ENCODE measurements around the gene IRF2BP2. TPM values are rescaled to one million over a fixed set of nuclear protein-coding genes. Genes with fewer than 3 reads are reported as not detected.

Gene IRF2BP2
- total RNA-seq, 1 donor from 2014 or later, result 80.3 TPM

GRCh38 chr1:234614081-234614489, 4.1 kb upstream of the IRF2BP2 start:
- FAIRE-seq (no peak), DNase-seq (ENCODE audit: low read depth) (no peak)
- H3K36me3 ChIP-seq (ENCODE audit: control insufficient read depth, insufficient read depth, low read length), result no peaks in the 10 kb centered on the region
- no peak overlapping the region for H3K4me3 ChIP-seq (ENCODE audit: low read depth, low read length)
- no peak for TF ChIP-seq CTCF (IDR thresholded peaks at IDR 0.05; ENCODE audit: insufficient read depth, low read length, severe bottlenecking)
- no peaks in the 10 kb centered on the region for H3K27me3 ChIP-seq (ENCODE audit: control insufficient read depth, insufficient read depth, low read length)

- H3K36me3 ChIP-seq (ENCODE audit: control insufficient read depth, insufficient read depth, low read length), result peaks cover 2% of the 10 kb centered on the region
- DNase-seq (ENCODE audit: low read depth) (peak; percentile 70), FAIRE-seq (no peak)
- no peak for TF ChIP-seq CTCF (IDR thresholded peaks at IDR 0.05; ENCODE audit: insufficient read depth, low read length, severe bottlenecking)
- peak overlapping the region; percentile 4 for H3K4me3 ChIP-seq (ENCODE audit: low read depth, low read length)
- no peaks in the 10 kb centered on the region for H3K27me3 ChIP-seq (ENCODE audit: control insufficient read depth, insufficient read depth, low read length)
Measured at GRCh38 chr1:234613128-234613875, 3.3 kb upstream of the IRF2BP2 start.

GRCh38 chr1:234612352-234613127, 2.6 kb upstream of the IRF2BP2 start:
- FAIRE-seq, result peak; percentile 77
- no peak overlapping the region for H3K4me3 ChIP-seq (ENCODE audit: low read depth, low read length)
- TF ChIP-seq CTCF (IDR thresholded peaks at IDR 0.05; ENCODE audit: insufficient read depth, low read length, severe bottlenecking), result no peak

GRCh38 chr1:234611847-234612351, 1.9 kb upstream of the IRF2BP2 start:
- no peak for DNase-seq (ENCODE audit: low read depth)
- H3K36me3 ChIP-seq (ENCODE audit: control insufficient read depth, insufficient read depth, low read length), result peaks cover 9% of the 10 kb centered on the region
- no peak overlapping the region for H3K4me3 ChIP-seq (ENCODE audit: low read depth, low read length)
- H3K27me3 ChIP-seq (ENCODE audit: control insufficient read depth, insufficient read depth, low read length), result no peaks in the 10 kb centered on the region
- no peak for TF ChIP-seq CTCF (IDR thresholded peaks at IDR 0.05; ENCODE audit: insufficient read depth, low read length, severe bottlenecking)
- no peak for FAIRE-seq

More at GRCh38 chr1:234612352-234613127, 2.6 kb upstream of the IRF2BP2 start:
- DNase-seq (ENCODE audit: low read depth), result peak; percentile 100
- Histone ChIP-seq H3K27me3 (ENCODE audit: control insufficient read depth, insufficient read depth, low read length) (no peaks in the 10 kb centered on the region), H3K36me3 (ENCODE audit: control insufficient read depth, insufficient read depth, low read length) (peaks cover 3% of the 10 kb centered on the region)

GRCh38 chr1:234611225-234611846, 1.4 kb upstream of the IRF2BP2 start:
- Histone ChIP-seq H3K4me3 (ENCODE audit: low read depth, low read length) (peak overlapping the region; percentile 56), H3K36me3 (ENCODE audit: control insufficient read depth, insufficient read depth, low read length) (peaks cover 11% of the 10 kb centered on the region), H3K27me3 (ENCODE audit: control insufficient read depth, insufficient read depth, low read length) (no peaks in the 10 kb centered on the region)
- DNase-seq (ENCODE audit: low read depth) (peak; percentile 91), FAIRE-seq (no peak)
- TF ChIP-seq CTCF (IDR thresholded peaks at IDR 0.05; ENCODE audit: insufficient read depth, low read length, severe bottlenecking), result peak; percentile 28

Data from bronchial epithelial cell (primary cell).